ENCODE data around the gene GRIA2.

DNA sequence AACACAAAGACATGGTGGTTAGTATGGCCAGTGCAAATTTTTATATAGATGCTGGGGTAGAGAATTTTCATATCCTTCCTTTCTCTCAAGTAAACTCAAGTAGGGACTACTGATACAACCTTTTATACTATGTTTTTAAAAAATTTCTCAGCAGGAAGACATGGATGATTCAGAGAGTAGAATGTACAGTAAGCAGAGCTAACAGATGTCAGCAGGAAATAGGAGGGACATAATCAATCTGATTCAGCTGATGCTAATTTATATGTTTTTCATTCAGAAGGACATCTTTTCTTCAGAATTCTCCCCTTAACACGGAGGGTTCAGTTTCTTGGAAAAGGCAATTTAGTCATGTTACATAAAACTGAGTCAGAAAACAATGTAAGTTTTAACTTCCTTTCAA, 95.4 kb downstream of the GRIA2 start:
- TF ChIP-seq, protein P1, sequence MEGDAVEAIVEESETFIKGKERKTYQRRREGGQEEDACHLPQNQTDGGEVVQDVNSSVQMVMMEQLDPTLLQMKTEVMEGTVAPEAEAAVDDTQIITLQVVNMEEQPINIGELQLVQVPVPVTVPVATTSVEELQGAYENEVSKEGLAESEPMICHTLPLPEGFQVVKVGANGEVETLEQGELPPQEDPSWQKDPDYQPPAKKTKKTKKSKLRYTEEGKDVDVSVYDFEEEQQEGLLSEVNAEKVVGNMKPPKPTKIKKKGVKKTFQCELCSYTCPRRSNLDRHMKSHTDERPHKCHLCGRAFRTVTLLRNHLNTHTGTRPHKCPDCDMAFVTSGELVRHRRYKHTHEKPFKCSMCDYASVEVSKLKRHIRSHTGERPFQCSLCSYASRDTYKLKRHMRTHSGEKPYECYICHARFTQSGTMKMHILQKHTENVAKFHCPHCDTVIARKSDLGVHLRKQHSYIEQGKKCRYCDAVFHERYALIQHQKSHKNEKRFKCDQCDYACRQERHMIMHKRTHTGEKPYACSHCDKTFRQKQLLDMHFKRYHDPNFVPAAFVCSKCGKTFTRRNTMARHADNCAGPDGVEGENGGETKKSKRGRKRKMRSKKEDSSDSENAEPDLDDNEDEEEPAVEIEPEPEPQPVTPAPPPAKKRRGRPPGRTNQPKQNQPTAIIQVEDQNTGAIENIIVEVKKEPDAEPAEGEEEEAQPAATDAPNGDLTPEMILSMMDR (IDR thresholded peaks at IDR 0.05; ENCODE audit: low read length) = no peak
- TF ChIP-seq EZH2phosphoT487 (IDR thresholded peaks at IDR 0.05; ENCODE audit: low read length) = no peak
- TF ChIP-seq EZH2 (optimal IDR thresholded peaks at IDR 0.05; ENCODE audit: low read depth, low read length) = no peak

Data from MM.1S (cell line).